Right lobe of liver (tissue), 4 donors: Measurements from ENCODE around the gene PRR5.

ENCODE experiments used
- CTCF ChIP-seq, 4 donors: fragments of 200-600 bp in 3 of 4; fragments of 450-650 bp in 1 of 4; IDR thresholded peaks; one replicate each; pipeline versions ENCODE4 v1.5.1 to v1.8.0; 2016 to 2022; ENCODE audit warnings: antibody characterized with exemption in 4 of 4, mild to moderate bottlenecking in 2 of 4
- POLR2A ChIP-seq: fragments of 450-650 bp; IDR thresholded peaks from one replicate; pipeline ENCODE4 v1.6.1; 2017; ENCODE audit warnings: antibody characterized with exemption, mild to moderate bottlenecking
- donor health status: DM: no; HTN: no; CAD: no.
- donor health status: DM: no; HTN: no; CAD: no.
- donor health status: DM: no; HTN: yes; CAD: no.

GRCh38 chr22:44773082-44773481 lies 71.1 kb downstream of the PRR5 start:
- TF ChIP-seq CTCF (IDR thresholded peaks at IDR 0.05) (no peak), POLR2A (no peak)
